Left cardiac atrium (tissue), 4 donors: ENCODE measurements around the gene MMP15. TPM values are rescaled to one million over a fixed set of nuclear protein-coding genes. Genes with fewer than 3 reads are reported as not detected.

ENCODE experiments used
- ATAC-seq, 2 donors: fragments of 200-7000 bp; cut with Tn5 transposase; one replicate each; pipeline ENCODE4 v1.9.1; 2020; ENCODE audit warnings: mild to moderate bottlenecking in 2 of 2, moderate library complexity in 2 of 2
- DNase-seq: peaks from one replicate; pipeline ENCODE4 v3.0.0-alpha.2; 2020
- intact Hi-C, 2 donors: fragments of 100-400 bp; cut with DNase I; formaldehyde crosslinking; loops; one replicate each; pipeline versions ENCODE4 v1.14.1 to v1.15.1; 2022 to 2023
- total RNA-seq, 2 donors: library from RNA; stranded (reverse); fragmentation: NEBNext Ultra II Directional; extraction: Animal tissue kit (Norgen Biotek cat#: 25700); gene quantifications; one replicate each; pipeline ENCODE4 v1.2.1, GENCODE V29; 2021
- donor health status: DM: no; HTN: yes; CAD: no.
- donor health status: DM: no; HTN: yes; CAD: no; lungs with severe emphysema.
- donor health status: DM: yes; HTN: yes; CAD: no.
- donor health status: Dilated cardiomyopathy.

The MMP15 gene
- total RNA-seq, 2 donors from 2014 or later: 46.2 to 52.9 TPM

DNA sequence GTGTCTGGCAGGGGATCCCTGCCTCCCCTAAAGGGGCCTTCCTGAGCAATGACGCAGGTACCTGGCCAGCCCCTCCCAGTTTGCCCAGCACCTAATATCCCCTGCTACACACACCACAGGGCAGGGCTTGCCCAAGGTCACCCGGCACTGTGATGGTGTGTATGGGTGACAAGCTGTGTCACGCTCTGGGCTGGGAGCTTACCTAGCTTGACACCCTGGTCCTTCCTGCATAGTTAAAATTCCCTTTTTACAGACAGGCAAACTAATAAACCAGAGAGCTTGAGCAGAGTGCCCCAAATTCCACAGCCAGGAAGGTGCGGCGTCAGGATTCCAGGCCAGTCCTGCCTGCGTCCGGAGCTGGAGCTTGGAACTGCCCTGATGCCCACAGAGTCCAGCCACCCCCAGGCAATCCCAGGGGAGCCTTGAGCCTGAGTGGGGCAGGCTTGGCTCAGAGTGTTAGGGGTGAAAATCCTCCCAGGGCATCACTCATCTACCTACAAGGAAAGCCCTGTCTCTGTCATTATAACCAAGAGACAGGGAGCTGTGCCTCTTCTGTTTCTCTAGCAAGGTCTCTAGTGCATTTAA lies 18.1 kb downstream of the MMP15 start:
- ATAC-seq (no peak), DNase-seq (no peak)
- intact Hi-C loops: no loop called here

DNA sequence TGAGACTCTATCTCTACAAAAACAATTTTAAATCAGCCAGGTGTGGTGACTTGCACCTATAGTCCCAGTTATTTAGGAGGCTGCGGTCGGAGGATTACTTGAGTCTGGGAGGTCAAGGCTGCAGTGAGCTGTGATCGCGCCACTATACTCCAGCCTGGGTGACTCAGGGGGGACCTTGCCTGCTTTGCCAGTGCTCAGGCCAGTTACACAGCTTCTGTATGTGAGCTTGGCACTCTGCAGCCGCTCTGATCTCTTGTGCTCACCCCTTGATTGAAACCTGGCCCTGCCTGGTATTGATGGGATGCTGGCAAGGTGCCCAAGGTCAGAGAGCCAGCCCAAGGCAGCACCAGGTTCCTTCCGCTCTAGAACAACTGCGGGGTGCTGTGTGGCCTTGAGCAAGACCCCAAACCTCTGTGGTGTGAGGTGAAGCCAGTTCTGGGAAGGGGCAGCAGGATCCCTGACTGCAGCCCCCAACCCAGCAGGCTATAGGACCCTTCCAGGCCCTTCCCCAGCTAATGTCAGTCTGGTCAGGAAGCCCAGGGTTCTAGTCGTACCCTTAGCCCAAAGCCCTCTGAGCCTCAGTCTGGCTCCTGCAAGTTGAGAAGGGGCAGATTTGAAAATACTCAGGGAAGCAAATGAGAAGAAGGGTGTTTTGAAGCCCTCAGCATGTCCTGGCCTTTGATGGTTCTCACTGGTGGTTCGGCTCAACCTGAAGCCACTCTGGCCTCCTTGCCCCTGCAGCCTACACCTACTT lies 18.9 kb downstream of the MMP15 start:
- ATAC-seq: no peak
- DNase-seq: no peak
- intact Hi-C loops: no loop called here

DNA sequence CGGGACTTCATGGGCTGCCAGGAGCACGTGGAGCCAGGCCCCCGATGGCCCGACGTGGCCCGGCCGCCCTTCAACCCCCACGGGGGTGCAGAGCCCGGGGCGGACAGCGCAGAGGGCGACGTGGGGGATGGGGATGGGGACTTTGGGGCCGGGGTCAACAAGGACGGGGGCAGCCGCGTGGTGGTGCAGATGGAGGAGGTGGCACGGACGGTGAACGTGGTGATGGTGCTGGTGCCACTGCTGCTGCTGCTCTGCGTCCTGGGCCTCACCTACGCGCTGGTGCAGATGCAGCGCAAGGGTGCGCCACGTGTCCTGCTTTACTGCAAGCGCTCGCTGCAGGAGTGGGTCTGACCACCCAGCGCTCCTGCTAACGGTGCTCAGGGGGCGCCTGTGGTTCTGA lies 19.5 kb downstream of the MMP15 start:
- intact Hi-C loops: no loop called here
- DNase-seq: no peak
- no peak for ATAC-seq

DNA sequence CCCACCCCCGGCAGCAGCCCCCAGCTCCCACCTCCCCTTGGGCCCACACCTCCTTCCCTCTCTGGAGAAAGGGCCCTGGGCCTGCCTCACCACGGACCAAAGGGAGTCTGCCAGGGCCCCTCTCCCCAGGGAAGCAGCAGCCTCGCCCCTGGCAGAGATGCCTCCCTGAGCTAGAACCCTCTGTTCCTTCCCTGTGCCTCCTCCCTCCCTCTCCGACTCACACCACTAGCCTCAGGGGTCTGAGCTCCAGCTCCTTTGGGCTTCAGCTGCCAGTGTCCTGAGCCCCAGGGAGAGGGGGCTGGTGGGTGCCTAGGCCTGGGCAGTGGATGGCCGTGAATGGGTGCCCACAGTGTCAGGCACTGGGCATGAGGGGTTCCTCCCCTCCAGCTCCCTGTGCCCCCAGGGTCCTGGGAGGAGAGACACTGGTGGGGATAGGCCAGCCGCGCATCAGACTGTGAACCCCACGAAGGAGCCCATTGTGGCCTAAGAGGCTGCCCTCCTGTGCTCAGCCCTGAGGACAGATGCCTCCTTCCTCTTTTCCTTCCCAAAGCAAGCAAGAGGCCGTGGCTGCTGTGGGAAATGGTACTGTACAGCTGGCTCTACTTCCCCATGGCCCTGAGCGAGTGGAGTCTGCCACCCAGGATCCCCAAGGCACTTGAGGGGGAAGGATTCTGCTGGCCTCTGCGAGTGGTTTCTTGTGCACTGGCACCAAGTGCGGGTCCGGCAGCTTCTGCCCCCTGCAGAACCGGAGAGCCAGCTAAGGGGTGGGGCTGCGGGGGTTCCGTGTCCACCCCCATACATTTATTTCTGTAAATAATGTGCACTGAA lies 20.7 kb downstream of the MMP15 start:
- ATAC-seq (no peak), DNase-seq (no peak)
- intact Hi-C loops: no loop called here

DNA sequence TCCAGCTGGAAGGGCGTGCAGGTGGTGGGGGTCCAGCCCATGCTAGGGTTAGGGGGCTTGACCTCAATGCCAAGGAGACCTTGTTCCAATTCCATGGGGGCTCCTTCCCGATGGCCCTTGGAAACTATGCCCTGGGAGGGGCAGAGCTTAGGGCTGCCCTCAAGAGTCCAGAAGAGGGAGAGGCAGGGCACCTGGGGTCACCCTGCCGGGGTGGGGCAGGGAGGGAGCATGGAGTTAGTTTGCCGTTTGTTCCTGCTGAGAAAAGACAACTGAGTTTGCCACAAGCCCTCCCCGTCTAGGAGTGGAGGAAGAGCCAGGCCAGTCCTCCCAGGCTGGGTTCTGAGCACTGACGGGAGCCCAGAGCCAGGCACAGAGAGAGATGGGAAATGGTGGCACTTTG lies 21.4 kb downstream of the MMP15 start:
- DNase-seq (no peak), ATAC-seq (peak in 1 of 2 donors; percentile 5)
- intact Hi-C loops: no loop called here

DNA sequence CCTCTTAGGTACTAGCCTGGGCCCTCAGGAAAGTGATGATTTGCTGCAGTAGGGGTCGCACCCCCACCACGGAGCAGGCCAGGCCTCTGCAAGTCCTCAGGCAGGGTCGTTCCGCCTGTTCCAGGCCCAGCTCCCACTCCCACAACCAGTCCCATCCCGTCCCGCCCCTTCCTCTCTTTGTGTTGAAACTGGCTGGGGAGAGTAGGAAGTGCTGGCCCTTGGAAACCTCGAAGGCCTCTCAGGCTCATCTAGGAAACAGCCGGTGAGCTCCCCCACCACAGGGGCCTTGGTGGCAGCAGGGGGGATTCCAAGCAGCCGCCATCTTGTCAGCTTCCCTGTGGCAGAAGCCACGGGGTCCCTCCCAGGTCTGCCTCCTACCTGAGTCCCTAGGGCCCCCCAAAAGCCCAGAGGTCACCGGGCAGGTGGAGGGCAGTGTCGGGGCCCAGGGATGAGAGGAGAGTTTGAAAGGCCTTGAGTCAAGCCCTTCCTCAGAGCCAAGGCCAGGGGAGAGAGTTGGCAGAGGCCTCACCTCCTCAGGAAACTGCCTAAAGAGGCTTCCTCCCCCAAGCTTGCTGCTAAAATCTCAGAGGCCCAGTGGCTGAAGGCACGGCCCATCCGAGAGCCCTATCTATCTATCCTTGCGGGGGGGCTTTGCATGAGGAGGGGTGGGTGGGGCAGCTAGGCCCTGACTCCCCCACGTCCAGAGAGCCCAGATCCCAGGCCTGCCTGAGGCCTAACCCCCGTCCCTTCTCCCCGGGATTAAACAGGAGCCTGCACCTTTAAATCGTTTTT lies 22.2 kb downstream of the MMP15 start:
- intact Hi-C loops: no loop called here
- ATAC-seq: peak; percentile 21 to 48
- no peak for DNase-seq

DNA sequence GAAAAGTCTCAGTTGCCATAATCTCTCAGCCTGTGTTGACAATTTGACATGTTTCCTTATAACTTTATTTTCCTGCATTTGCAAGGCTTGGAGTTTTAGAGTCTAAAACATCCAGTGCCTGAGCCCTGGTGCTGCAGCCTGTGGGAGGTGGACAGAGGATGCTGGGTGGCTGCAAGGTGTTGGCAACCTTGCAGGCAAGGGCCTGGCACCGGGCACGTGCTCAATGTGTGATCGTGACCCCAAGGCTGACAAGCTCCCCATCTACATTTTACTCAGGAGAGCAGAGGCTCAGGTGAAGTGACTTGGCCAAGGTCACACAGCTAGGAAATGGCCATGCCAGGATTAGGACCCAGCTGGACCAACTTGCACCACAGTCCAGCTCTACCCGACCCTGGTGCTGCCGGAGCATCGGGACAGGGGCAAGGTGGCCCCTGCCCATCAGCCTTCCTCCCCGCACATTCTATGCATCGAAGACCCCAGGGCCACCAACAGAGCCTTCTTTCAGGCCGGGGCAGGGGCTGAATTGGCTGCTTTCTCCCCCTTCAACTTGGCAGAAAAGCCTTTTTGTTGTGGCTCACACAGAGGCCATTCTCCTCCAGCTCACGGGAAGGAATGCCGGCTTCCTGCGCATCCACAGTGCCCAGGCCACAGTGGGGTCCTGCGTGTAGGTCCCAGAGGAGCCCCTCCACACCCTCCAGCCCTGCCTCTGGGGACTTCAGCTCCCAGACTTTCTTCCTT lies 23.1 kb downstream of the MMP15 start:
- intact Hi-C loops: no loop called here
- DNase-seq: no peak
- ATAC-seq: no peak

DNA sequence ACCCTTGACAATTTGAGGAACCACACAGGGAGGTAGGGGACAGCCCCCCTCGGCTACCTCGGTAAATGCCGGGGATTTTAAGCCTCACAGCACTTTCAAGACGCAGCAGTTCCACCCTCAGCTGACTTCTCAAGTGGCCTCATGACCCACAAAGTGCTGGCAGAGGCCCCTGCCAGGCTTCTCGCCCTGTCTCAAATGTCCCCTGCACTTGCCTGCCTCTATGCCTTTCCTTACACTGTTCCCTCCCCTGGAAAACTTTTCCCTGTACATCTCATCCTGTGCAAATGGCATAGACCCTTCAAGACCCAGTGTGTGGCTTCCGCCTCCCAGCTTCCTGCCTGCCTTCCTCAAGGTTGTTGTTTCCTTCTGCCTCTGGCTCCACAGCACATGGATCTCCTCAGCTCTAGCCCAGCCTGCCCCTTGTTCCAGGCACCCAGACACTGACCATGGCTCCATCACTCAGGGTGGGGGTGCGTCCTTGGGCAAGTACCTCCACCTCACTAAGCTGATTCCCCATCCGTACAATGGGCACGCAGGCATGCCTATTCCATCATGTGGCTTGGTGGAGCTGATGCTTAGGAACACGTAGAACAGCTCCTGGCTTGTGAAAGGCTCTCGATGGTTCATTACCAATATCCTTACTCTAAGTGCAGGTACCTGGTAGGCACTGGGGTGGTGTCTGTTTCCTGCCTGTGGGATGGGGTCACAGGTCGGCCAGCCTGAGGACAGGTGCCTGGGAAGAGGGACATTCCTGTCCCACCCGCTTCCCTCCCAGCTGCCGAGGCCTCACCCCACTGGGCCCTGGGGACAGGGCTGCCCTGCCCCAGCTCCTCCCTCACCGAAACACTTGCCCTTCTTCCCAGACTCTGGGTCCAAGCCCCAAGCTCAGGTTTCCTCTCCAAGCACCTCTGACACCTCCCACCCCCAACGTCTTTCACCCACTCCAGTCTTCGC lies 24.0 kb downstream of the MMP15 start:
- DNase-seq (no peak), ATAC-seq (peak in 1 of 2 donors; percentile 6)
- intact Hi-C loops: no loop called here

DNA sequence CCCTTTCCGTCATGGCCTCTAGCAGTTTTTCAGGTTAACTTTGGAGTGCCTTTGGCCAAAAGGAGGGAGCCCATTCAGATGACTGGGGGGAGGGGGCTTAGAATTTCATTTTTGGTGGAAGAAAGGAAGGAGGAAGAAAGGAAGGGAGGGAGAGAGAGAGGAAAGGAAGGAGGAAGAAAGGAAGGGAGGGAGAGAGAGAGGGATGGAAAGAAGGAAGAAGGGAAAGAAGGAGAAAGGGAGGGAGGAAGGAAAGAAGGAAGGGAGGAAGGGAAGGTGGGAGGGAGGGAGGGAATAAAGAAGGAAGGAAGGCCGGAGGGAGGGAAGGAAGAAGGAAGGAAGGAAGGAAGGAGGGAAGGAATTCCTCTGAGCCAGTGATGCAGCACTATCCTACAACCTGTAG lies 25.7 kb downstream of the MMP15 start:
- ATAC-seq: no peak
- intact Hi-C loops: no loop called here
- DNase-seq: no peak

DNA sequence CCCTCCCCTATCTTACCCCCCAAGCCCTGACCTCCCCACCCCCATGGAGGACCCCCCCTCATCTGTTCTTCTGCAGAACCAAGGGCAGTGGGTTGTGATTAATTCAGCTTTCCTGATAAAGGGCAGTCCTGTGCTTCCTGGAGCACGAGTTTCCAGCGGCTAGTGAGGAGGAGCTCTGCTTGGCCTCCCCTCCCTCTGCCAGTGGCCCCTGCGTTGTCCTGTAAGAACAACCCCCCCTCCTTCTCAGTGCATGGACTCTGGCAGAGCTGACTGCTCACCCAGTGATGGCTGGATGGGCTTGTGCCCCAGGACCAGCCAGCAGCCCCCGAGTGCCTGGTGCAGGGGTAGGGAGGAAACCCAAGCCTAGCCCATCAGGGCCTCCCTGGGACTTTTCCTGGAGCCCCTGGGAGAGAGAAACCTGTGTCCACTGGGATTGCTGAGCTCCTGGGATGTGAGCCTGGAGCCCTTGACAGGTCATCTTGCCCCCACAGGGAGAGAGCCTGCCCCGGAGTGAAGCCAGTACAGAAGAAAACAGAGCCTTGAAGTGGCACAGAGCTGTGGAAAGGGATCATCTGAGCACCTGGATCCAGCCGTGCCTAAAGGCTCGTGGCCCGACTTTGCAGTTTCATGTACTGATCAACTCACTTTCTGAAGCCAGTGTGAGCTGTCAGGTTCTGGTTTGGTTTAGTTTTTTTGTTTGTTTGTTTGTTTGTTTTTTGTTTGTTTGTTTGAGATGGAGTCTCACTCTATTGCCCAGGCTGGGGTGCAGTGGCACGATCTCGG lies 26.5 kb downstream of the MMP15 start:
- no peak for ATAC-seq
- no peak for DNase-seq
- intact Hi-C loops: no loop called here

DNA sequence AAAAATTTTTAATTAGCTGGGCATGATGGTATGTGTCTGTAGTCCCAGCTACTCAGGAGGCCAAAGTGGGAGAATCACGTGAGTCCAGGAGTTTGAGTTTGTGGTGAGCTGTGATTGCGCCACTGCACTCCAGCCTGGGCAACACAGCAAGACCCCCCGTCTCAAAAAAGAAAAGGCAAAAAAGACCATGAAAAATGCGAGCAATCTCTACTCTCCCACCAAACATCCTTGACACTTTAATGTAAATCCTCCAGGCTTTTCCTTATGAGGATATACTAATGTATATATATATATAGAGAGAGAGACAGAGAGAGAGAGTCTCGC lies 28.1 kb downstream of the MMP15 start:
- ATAC-seq: no peak
- DNase-seq: no peak
- intact Hi-C loops: no loop called here

DNA sequence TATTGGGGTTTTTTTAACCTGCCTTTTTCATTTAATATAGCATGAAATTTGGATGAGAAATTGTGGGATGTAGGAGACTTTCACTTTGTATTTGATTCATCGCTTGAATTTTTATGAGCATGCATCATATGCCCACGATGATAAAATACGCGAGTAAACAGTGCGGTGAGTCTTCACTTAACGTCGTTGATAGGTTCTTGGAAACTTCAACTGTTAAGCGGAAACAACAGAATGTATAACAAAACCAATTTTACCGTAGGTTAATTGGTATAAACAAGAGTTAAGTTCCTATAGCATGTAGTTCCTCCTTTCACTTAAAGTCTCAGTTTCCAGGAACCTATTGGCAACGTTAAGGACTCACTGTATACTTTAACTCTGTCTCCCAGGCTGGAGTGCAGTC lies 28.7 kb downstream of the MMP15 start:
- DNase-seq (no peak), ATAC-seq (no peak)
- intact Hi-C loops: no loop called here

DNA sequence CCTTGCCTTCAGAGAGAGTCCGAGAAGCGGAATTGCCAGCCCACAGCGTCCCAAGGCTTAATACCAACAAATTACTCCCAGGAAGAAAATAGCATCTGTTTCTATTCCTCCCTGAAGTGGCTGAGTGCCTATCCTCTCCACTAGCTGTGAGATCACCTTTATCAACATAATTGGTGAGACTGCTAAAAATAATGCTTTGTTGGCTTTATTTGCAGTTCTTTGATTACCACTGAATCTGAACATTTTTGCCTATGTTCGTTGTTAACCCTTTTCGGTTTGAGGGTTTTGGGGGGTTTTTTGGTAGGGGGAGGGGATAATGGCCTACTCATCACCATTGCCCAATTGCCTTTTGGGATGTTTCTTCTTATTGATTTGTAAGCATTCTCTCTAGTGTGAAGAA lies 31.0 kb downstream of the MMP15 start:
- peak in 1 of 2 donors; percentile 23 for ATAC-seq
- DNase-seq: no peak
- intact Hi-C loops: no loop called here

DNA sequence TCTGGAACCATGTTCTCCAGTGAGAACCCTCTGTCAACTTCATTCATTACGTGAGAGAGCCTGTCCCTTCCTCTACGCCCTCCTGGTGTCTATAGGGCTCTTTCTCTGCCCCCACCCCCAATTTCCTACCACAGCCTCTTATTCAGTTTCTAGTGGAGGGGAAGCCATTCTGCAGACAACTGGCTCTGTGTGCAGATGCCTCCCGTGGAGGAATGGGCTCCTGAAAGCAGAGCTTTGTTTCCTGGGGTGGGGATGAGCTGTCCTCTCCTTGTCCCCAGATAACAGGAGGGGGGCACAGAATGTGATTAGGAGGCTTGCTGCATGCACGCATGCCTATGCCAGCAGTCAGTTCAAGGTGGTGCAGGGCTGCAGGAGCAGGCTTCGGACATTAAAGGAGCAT lies 31.6 kb downstream of the MMP15 start:
- DNase-seq: no peak
- intact Hi-C loops: no loop called here
- ATAC-seq: no peak

DNA sequence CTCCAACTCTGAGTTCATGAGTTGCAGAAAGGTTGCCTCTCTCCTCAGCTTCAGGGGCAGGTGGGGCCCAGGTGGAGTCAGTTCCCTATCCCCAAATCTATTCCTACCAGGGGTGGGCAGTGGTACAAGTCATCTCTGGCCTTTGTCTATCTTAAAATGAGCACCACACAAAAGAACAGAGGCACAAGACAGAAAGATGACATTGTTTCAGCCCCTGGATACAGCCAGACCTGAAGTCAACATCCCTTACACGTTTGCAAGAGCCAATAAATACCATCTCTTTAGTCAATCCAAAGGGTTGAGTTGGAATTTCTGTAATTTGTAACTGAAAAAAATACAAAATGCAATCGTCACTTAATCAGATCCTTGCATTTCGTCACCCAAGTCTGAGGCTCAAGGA lies 32.2 kb downstream of the MMP15 start:
- no peak for DNase-seq
- intact Hi-C loops: no loop called here
- ATAC-seq: no peak

DNA sequence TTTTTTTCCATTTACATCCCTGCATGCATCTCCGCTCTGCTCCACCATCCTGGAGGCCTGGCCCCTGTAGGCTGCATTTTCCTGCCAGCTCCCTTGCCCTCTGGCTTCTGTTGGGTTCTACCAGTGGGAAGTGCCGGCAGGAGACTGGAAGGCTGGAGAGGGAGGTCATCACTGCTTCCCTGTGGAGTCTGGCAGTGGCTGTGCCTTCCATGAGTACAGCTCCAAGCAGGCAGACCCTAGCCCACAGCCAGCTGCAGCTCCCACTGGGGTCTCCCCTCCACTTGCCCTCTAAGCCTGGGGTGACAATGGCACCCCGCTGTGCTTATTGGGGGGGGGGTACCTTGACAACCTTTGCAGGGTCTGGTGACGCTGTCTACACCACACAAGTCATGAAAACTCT lies 37.3 kb downstream of the MMP15 start:
- DNase-seq (no peak), ATAC-seq (peak in 1 of 2 donors; percentile 26)
- intact Hi-C loops: no loop called here

DNA sequence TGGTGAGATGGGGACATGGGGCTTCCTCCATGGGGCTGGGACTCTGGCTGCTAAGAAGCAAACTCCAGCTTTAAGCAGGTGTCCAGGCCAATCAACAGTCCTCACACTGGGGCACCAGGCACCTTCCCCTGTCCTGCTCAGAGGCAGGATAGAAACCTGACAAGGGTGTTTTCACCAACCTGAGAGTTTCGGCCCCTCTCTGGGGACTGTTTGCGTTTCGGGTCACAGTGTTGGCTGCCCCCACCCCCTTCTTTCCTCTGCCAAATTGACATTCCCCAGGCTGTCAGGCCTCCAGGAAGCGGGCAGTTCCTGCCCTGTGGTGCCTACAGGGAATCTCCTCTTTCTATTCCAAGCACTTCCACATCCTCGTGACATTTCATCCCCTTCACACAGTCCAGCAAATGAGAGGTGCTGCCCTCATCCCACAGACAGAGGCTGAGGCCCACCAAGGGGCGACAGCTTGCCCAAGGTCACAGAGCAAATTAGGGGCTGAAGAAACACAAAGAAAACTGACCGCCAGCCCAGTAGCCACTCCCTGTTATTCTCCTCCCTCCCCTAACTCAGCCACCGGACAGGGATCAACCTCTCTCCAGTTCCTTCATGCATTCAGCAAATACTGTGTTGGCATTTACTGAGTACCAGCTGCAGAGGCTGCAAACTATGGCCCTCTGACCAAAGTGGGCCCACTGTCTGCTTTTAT lies 38.0 kb downstream of the MMP15 start:
- DNase-seq: no peak
- intact Hi-C loops: no loop called here
- ATAC-seq: peak; percentile 50 to 59
